GM19395 (cell line): ENCODE data around the gene MT1F.
"Not testable (repeated sequence)": the region's sequence is repeated elsewhere in the genome, so short reads cannot be mapped to it uniquely, and the experiment has no call there.

Source experiments
- ATAC-seq: cut with Tn5 transposase; IDR thresholded peaks from one replicate; pipeline ENCODE4 v1.9.1; 2021; ENCODE audit warnings: mild to moderate bottlenecking, moderate library complexity; ENCODE audit not compliant: unreplicated experiment

MT1F gene

DNA sequence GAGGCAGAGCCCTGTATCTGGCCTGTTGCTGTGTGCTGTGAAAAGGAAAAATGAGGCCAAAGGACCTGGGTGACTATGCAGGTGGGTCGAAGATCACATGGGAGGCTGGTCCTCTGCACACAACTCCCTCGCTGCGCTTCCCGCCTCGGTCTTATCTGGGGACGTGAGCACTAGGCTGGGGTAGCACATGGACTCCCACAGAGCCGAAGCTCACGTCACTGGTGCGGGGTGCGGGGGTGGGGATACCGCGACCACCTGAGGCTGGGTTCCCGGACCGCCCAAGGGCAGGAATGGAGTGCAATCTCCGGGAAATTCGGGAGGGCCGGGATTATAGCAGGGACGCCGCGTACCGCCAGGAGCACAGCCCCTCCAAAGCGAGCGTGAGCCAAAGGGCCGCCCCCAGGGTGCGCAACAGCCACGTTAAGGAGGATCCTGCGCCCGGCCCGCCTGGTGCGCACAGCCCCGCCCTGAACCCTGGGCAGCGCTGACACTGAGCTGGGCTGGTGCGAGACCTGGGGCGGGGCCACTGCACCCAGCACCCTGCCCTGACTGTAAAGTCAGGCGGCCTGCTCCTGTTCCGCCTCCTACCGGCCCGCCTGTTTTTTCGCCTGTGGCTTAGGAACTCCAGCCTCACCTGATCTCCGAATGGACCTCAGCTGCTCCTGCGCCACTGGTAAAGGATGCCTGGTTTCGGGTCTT is 14.5 kb upstream of the MT1F start:
- no peak for ATAC-seq

DNA sequence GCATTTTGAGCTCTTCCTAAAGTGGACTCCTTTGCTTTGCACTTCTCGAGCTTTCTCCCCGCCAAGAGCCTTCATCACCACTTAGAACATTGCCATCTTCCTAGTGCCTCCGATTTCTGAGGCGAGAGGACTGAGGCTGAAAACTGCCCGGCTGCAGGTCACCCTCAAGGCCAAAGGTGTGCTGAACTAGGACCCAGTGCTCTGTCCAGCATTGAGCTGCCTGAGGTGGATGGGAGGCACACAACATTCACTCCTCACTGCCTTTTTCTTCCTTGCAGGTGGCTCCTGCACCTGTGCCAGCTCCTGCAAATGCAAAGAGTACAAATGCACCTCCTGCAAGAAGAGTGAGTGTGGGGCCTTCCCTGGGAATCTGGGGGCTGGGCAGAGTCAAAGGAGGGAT is 13.9 kb upstream of the MT1F start:
- no peak for ATAC-seq

DNA sequence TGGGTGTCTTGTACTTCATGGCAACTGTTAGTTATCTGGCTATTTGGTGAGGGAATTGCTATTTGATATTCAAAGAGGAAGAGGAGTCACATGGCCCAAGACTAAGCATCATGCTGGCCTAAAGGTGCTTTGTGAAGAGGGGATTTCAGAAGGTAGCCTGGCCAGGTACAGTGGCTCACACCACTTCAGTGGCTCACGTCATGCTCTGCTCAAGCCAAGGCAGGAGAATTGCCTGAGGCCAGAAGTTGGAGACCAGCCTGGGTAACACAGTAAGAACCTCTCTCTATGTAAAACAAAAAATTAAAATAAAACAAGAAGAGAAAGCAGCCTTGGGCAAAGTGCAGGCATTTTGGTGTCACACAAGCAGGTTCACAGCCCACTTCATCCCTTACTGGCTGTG is 12.4 kb upstream of the MT1F start:
- no peak for ATAC-seq

DNA sequence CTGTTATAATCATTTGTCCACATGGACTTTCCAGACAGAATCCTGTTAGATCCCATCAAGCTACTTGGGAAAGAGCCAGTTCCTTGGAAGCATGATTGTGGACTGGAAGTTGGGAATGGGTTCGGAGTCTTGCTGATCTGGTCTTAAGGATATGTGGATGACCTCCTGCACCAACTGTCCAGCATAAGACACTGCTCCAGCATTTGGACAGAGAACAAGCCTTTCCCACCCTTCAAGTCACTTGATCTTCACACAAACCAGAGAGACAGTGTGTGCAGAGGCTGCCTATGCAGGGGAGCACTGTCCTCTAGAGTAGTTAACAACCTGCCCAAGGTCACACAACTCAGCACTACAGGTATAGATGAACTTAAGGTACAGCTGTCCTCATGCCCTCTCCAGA is 11.9 kb upstream of the MT1F start:
- ATAC-seq, result no peak

DNA sequence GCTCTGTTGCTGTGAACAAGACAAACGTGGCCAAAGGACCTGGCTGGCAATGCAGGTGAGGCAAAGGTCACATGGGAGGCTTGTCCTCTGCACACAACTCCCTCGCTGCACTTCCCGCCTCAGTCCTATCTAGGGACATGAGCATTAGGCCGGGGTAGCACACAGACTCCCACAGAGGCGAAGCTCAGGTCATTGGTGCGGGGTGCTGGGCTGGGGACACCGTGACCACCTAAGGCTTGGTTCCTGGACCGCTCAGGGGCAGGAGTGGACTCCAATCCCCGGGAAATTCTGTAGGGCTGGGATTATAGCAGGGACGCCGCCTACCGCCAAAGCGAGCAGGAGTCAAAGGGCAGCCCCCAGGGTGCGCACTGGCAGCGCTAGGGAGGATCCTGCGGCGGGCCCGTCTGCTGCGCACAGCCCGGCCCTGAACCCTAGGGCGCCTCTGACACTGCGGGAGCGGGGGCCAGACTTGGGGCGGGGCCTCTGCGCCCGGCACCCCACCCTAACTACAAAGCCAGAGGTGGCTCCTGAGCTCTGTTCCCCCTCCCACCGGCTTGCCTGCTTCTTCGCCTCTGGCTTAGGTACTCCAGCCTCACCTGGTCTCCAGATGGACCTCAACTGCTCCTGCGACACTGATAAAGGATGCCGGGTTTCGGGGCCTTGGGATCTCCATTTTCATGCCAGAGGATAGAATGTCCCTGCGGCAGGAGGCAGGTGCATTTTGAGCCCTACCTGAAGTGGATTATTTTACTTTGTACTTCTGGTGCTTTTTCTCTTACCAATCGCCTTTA is 9.9 kb upstream of the MT1F start:
- no peak for ATAC-seq

DNA sequence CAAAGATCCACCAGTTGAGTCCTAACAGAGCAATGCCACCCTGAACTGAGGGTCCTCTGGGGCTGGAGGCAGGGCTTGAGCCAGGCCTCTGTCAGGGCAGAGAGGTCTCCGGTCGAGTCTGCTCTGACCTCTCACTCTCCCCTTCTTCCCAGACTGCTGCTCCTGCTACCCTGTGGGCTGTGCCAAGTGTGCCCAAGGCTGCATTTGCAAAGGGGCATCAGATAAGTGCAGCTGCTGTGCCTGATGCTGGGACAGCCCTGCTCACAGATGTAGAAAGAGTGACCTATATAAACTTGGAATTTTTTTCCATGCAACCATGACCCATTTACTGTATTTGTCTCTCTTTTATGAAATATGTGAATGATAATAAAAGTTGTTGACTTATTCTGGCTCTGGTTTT is 8.5 kb upstream of the MT1F start:
- ATAC-seq, result no peak

DNA sequence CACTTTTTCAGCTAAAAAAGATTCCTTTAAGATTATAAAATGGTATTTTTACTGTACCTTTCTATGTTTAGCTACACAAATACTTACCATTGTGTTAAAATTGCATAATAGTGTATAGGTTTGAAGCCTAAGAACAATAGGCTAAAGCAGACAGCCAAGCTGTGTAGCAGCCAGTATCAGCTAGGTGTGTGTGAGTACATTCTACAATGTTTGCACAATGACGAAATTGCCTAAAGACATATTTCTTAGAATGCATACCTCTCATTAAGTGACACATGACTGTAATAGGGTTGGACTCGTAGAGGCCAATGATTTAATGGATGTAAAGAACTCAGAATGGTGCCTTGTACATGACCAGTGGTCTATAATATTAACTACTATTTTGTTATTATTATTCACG is 7.9 kb upstream of the MT1F start:
- ATAC-seq, result no peak

DNA sequence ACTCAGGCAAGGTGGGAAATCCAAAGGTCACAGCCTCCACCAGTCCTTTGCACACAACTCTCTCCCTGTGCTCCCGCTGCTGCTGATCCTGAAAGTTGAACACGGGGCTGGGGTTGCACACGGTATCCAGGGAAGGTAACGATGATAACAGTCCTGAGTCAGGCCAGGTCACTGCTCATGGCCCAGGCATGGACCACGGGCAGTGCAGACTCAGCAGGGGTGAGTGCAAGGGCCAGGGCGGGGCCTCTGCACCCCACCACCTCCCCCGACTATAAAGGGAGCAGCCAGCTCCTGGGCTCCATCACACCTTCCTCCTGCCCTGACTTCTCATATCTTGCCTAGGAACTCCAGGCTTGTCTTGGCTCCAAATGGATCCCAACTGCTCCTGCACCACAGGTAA is 6.2 kb upstream of the MT1F start, which contains the start of gene MT1B:
MT1B (plus strand) TSS at position 301 of the 400 bp plus-strand sequence; CDS start at position 369, 68 bp downstream.
- ATAC-seq, result no peak

DNA sequence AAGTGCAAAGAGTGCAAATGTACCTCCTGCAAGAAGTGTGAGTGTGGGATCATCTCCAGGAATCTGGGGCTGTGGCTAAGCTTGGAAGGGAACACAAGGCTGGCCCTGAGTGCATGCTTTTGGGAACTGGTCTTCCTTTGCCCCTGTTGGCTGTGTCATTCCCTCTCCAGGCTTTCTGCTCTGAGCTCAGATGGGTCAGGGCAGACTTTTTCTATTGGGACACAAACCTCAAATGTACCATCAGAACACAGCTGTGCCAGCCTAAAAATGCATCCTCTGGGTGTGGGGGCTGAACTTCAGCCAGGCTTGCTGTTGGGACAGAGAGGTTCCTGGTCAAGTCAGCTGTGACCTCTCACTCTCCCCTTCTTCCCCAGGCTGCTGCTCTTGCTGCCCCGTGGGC is 5.2 kb upstream of the MT1F start:
- ATAC-seq, result no peak

DNA sequence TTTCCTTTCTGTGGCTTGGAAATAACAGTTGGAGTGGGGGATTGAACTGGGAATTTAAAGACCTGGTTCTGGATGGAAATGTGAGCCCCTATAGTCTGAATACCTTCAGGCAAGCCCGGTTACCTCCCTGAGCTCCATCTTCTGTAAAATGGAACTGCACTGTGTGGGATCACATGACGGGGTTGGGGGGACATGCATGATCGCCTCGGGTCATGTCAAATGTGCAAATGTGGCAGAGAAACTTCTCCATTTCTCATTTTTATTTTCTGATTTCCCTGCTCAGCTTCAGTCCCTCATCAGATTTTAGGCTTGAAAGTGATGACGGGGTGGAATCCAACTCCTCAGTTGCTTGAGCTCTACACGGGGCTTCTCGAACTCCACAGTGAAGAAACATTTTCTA is 4.5 kb upstream of the MT1F start:
- ATAC-seq, result no peak

DNA sequence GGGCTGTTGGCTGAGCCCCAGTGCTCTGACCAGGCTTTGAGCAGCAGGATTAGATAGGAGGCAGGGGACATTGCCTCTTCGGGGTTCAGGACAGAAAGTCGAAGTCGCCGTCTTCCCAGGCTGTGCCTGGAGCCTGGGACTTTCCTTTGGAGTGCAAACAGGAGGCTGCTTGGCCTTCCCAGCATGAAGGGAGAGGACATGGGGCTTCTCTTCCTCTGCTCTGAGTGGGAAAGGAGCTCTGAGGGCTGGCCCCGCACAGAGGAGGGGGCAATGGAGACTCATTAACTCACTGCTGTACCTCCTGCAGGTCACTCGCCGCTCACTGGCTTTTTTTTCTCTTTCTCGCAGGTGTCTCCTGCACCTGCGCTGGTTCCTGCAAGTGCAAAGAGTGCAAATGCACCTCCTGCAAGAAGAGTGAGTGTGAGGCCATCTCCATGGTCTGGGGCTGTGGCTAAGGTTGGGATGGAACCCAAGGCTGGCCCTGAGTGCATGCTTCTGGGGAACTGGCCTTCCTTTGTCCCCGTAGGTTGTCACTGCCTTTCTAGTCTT is 642 bp downstream of the MT1F start:
- no peak for ATAC-seq

DNA sequence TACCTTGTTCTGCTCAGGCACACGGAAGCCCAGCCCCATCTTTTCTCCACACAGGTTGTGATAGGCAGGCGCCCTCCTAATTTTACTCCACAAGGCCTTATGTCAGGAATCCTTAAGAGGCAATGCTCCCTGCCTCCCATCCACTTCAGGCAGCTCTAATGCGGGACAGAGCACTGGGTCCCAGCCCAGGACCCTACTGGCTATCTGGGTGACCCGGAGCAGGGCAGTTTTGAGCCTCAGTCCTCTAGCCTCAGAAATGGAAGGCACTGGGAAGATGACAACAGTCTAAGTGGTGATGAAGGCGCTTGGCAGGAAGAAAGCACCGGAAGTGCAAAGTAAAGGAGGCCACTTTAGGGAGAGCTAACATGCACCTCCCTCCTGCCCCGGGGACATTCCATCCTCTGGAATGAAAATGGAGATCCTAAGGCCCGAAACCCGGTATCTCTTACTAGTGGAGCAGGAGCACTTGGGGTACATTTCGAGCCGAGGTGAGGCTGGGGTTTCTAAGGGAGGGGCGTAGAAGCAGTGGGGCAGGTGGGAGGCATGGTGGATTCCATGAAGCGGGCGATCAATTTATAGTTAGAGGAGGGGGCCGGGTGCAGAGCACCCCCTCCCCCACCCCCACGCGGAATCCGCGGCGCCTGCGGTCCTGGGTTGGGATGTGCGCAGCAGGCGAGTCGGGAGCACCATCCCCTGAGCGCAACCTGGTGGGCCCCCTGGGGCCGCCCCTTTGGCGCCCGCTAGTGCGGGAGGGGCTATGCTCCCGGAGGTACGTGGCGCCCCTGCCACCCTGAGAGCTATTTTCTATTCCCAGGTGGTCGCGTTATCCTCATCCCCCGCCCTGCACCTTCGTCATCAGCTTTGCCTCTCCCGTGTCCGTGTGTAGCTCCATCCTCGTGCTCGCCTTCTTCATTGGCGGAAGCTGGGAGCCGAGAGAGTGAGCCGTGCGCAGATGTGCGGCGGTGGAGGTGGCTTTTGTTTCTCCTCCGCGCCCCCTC is 4.9 kb downstream of the MT1F start:
- ATAC-seq, result no peak

DNA sequence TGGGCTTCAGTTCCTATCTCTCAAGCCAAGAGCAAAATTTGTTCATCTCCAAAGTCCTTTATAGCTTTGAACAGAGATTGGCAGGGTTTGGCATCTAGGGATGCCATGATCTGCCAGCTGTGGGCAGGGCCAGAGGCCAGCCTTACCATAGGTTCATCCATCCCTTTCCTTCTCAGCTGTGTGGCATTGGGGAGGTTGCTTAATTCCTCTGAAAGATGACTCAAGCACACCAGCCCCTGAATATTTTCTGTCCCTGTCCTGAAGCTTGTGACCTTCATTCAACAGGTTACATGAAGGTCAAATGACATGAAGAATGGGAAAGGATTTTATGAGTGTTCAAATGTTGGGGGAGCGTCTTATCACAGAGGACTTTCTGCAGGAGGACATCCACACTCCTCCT is 6.7 kb downstream of the MT1F start:
- no peak for ATAC-seq

DNA sequence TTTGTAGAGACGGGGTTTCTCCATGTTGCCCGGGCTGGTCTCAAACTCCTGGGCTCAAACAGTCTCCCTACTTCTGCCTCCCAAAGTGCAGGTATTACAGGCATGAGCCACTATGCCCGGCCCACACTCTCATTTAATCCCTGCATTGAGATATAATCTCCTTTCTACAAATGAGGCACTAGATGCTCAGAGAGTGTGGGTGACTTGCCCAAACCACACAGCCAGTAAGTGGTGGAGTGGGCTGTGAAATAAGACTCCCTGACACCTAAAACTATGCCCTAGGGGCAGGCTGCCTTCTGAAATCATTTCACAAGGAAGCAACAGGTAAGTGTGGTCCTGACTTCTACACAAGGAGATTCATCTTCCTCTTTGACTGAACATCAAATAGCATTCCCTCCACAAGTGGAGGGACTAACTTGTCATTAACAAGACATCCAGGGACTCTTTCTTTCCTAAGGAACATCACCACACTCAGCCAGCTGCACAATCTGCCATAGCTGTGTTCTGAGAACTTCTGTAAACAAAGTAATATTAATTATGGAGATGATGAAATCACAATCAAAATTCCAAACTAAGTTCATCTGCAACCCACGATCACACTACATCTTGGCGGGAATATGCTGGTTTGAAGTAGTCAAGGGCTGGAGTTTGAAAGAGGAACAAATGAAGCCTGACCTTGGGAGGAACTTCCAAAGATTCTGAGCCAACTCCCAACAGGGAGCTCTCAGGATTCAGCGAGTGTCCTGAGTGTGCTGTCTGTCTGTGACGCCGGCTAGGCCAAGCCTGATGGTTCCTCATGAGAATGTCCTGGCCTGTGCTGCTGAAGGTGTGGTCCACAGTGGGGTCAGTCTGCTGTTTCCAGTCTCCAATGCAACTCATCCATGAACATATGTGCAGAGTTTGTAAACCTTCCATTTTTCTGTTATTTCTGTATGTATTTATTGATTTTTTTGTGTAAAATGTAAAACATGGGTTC is 7.8 kb downstream of the MT1F start:
- not testable (repeated sequence) for ATAC-seq

DNA sequence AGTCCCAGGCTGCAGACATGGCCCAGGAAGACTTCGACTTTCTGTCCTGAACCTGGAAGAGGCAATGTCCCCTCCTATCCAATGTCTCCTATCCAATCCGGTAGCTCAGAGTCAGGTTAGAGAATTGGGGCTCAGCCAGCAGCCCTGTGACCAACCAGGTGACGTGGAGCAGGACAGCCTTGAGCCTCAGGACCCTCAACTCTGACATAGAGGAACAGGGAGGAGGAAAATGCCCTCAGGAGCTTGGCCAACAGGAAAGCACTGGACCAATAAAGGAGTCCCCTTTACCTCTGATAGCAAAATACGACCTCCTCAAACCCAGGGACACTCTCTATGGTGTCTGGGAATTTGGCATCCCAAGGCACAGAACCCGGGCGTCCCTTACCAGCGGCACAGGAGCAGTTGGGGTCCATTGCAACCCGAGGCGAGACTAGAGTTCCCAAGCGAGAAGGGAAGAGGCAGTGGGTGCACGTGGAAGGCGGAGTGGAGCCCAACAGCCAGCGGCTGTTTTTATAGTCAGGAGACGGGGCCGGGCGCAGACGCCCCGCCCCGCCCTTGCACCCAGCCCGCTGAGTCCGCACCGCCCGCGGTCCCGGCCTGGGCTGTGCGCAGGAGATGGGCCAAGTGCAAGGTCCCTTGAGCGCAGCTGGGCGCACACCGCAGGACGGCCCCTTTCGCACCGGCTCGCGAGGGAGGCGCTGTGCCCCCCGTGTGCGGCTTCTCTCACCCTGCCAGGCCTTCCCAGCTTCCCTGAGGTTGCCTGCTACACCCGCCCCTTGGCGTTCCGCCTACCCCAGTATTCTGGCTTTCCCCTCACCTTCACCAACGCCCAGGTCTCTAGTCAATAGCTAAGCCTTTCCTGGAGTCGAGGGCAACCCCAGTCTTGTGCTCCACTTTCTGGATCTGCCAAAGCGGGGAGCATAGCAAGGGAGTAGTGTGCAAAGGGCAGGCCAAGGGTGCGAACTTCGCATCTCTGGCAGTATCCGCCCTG is 10.1 kb downstream of the MT1F start, which contains the start of gene MT1G:
MT1G (minus strand) TSS at position 485 of the 991 bp plus-strand sequence; CDS start at position 413, 72 bp downstream.
- ATAC-seq, result no peak

DNA sequence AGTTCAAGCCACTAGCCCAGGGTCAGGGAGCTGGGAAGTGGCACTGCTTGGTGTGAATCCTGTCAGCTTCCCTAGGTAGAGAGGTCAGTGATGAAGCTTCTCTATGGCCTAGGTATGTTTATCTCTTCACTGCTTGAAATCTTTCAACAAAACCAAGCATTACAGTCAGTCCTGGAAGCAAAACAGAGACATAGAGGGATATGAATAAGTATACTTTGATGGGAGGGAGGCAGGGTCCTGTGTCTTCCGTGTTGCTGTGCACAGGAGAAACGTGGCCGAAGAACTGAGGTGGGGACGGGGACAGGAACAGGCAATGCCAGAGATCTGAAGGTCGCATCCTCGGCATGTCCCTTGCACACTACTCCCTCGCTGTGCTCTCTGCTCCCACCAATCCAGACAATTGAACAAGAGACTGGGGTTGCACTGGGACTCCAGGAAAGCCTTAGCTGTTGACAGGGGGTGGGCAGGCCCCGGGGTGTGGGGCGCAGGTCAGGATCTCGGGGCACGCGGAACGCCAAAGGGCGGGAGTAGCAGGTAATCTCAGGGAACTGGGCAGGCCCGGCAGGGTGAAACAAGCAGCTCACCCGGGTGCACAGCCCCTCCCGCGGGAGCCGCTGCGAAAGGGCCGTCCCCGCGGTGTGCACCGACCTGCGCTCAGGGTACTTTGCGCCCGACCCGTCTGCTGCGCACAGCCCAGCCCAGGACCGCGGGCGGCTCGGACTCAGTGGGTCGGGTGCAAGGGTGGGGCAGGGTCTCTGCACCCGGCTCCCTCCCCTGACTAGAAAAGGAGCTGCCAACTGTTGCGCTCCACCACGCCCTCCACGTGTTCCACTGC is 11.5 kb downstream of the MT1F start, which contains the start of gene MT1H:
MT1H (plus strand) TSS at position 810 of the 835 bp plus-strand sequence. CDS start 71 bp downstream, outside the sequence.
- ATAC-seq, result no peak

DNA sequence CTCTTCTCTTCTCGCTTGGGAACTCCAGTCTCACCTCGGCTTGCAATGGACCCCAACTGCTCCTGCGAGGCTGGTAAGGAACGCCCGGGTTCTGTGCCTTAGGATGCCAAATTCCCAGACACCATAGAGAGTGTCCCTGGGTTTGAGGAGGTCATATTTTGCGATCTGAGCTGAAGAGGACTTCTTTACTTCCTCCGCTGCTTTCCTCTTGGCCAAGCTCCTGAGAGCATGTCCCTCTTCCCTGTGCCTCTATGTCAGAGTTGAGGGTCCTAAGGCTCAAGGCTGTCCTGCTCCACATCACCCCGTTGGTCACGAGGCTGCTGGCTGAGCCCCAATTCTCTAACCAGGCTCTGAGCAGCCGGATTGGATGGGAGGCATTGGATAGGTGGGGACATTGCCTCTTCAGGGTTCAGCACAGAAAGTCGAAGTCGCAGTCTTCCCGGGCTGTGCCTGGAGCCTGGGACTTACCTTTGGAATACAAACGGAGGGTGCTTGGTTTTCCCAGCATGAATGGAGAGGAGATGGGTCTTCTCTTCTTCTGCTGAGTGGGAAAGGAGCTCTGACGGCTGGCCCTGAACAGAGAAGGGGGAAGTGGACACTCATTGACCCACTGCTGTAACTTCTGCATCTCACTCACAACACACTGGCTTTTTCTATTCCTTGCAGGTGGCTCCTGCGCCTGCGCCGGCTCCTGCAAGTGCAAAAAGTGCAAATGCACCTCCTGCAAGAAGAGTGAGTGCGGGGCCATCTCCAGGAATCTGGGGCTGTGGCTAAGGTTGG is 12.3 kb downstream of the MT1F start:
- ATAC-seq, result no peak
